Thymus (tissue), 14 donors: ENCODE results near the gene DKKL1. TPM values are rescaled to one million over a fixed set of nuclear protein-coding genes. Genes with fewer than 3 reads are reported as not detected.
A peak's percentile ranks its signal among the peaks of the same experiment; 100 is the strongest.
"Not testable (repeated sequence)": the region's sequence is repeated elsewhere in the genome, so short reads cannot be mapped to it uniquely, and the experiment has no call there.

Source experiments
- DNase-seq, 9 donors: peaks; one replicate each; pipeline ENCODE4 v3.0.0-alpha.2; 2013; ENCODE audit warnings: low spot score in 9 of 9, low read depth in 6 of 9, missing footprints in 1 of 9
- H3K27ac ChIP-seq, 2 donors: one replicate each; pipeline ENCODE4 v1.5.1; 2013; ENCODE audit warnings: control low read depth in 1 of 2, low read depth in 1 of 2, low read length in 1 of 2, mild to moderate bottlenecking in 1 of 2, moderate library complexity in 1 of 2
- H3K27me3 ChIP-seq, 2 donors: one replicate each; pipeline ENCODE4 v1.5.1; 2013; ENCODE audit warnings: low read length in 1 of 2; ENCODE audit not compliant: control insufficient read depth in 2 of 2, insufficient read depth in 1 of 2
- H3K36me3 ChIP-seq, 2 donors: one replicate each; pipeline ENCODE4 v1.5.1; 2013; ENCODE audit warnings: low read length in 1 of 2, mild to moderate bottlenecking in 1 of 2, moderate library complexity in 1 of 2; ENCODE audit not compliant: control insufficient read depth in 2 of 2, insufficient read depth in 2 of 2
- H3K4me1 ChIP-seq, 2 donors: one replicate each; pipeline ENCODE4 v1.5.1; 2013; ENCODE audit warnings: low read length in 2 of 2; ENCODE audit not compliant: control insufficient read depth in 2 of 2, insufficient read depth in 2 of 2
- H3K4me3 ChIP-seq, 2 donors: one replicate each; pipeline ENCODE4 v1.5.1; 2013; ENCODE audit warnings: low read length in 2 of 2, control low read depth in 1 of 2, mild to moderate bottlenecking in 1 of 2
- H3K9me3 ChIP-seq, 2 donors: one replicate each; pipeline ENCODE4 v1.5.1; 2013; ENCODE audit warnings: low read length in 1 of 2, mild to moderate bottlenecking in 1 of 2; ENCODE audit not compliant: control insufficient read depth in 2 of 2, insufficient read depth in 1 of 2
- WGBS: extraction: QIAGEN DNeasy Blood & Tissue Kit; methylation state at CpG from one replicate; pipeline ENCODE4 v1.1.7; 2013; 5-methylcytosine and 5-hydroxymethylcytosine counted together
- long read RNA-seq, 10 donors: transcript quantifications; one replicate each; lab custom pipeline, GENCODE V29; 2026
- polyA plus RNA-seq: library from polyadenylated mRNA; stranded (reverse); fragments of 200-250 nt; gene quantifications from one replicate; pipeline ENCODE4 v1.2.3, GENCODE V29; 2013
- total RNA-seq: library from RNA; stranded (reverse); fragments of 120-200 nt; gene quantifications from one replicate; pipeline ENCODE4 v1.2.4, GENCODE V29; 2013
- donor health status: healthy.

DKKL1 gene
- 0.14 TPM for total RNA-seq
- polyA plus RNA-seq, result 0.21 TPM
- long read RNA-seq, donor 1, result 0 reads
- long read RNA-seq, donor 2, result 0 reads
- long read RNA-seq, donor 3, result 0 reads
- long read RNA-seq, donor 4, result 0 reads
- long read RNA-seq, donor 5, result 0 reads
- long read RNA-seq, donor 6, result 0 reads
- long read RNA-seq, donor 7, result 0 reads
- long read RNA-seq, donor 8, result 0 reads
- long read RNA-seq, donor 9, result 0 reads
- long read RNA-seq, donor 10, result 0 reads

DNA sequence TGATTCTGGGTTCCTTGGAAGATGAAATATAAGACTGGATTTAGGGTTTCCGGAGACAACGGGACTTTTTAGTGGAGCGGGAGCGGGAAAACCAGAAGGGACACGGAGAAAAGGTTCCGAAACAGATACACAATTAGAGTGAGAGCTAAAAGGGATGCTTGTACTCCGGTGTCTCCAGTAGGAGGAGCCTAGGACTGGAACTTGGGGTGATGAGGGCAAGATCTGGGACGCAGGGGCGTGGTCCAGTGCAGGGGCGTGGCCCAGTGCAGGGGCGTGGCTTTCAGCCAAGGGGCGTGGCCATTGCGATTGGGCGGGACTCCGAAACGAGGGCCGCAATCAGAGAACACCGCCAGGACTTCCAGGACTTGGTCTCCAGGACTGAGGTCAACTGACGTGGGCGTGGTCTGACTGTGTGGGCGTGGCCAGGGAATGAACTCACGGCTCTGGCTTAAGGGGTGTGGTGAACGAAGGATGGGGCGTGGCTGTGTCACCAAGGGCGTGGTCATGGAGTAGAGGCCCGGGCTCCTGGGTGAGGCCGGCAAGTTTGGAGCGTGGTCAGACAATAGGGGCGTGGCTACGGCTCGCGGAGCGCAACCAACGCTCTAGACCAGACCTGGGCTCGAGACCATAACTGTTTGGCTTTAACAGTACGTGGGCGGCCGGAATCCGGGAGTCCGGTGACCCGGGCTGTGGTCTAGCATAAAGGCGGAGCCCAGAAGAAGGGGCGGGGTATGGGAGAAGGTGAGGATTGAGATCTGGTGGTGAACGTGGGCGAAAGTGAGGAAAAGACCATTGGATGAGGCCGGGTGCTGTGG is at the start of gene DKKL1:
DKKL1 (plus strand) TSS at position 610 of the 815 bp plus-strand sequence; CDS start at position 732, 122 bp downstream.
- 5% methylated on average over 46 of the region's 46 CpGs for WGBS
- H3K4me3 ChIP-seq, result no peak within 1 kb of the TSS
- DNase-seq, result peak in 3 of 9 donors; percentile 17 to 36 (median 24)
- H3K27me3 ChIP-seq, result peaks cover 41 to 80% of the 10 kb centered on the region in 2 donors
- peaks cover 0 to 19% of the 10 kb centered on the region in 2 donors for H3K4me1 ChIP-seq
- H3K9me3 ChIP-seq, result peaks cover 4 to 8% of the 10 kb centered on the region in 2 donors
- no peaks in the 10 kb centered on the region for H3K36me3 ChIP-seq
- peak within 1 kb of the TSS in 1 of 2 donors; percentile 33 for H3K27ac ChIP-seq

GRCh38 chr19:49315111-49315510 is 48.6 kb upstream of the DKKL1 start:
- DNase-seq, result no peak
- H3K4me1 ChIP-seq, result no peaks in the 10 kb centered on the region
- peaks cover 0 to 7% of the 10 kb centered on the region in 2 donors for H3K36me3 ChIP-seq
- 90% methylated on average over 1 of the region's 1 CpG for WGBS
- H3K27ac ChIP-seq, result no peak overlapping the region
- H3K4me3 ChIP-seq, result no peak overlapping the region
- peaks cover 0 to 4% of the 10 kb centered on the region in 2 donors for H3K9me3 ChIP-seq
- no peaks in the 10 kb centered on the region for H3K27me3 ChIP-seq

- no peak overlapping the region for H3K4me3 ChIP-seq
- no peaks in the 10 kb centered on the region for H3K4me1 ChIP-seq
- peaks cover 0 to 4% of the 10 kb centered on the region in 2 donors for H3K9me3 ChIP-seq
- DNase-seq, result no peak
- no peaks in the 10 kb centered on the region for H3K36me3 ChIP-seq
- H3K27me3 ChIP-seq, result no peaks in the 10 kb centered on the region
- H3K27ac ChIP-seq, result no peak overlapping the region
Observed at GRCh38 chr19:49316284-49316683, 47.4 kb upstream of the DKKL1 start.

DNA sequence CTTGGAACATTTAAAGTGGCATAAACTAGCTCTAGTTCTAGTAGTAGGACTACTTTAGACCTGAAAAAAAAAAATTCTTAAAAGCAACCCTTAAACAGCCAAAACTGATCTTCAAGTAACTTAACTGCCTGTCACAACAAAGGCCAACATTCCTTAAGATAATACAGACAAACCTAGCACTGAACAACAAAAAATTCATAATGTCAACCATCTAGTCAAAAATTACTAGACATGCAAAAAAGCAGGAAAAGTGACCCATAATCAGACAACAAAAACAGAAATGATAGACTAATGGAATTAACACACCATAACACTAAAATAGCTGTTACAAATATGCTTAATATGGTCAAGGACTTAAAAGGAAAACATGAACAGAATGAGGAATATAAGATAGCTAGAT is 45.4 kb upstream of the DKKL1 start:
- Histone ChIP-seq H3K27me3 (no peaks in the 10 kb centered on the region), H3K27ac (no peak overlapping the region), H3K9me3 (peaks cover 0 to 4% of the 10 kb centered on the region in 2 donors), H3K4me3 (no peak overlapping the region), H3K36me3 (no peaks in the 10 kb centered on the region), H3K4me1 (no peaks in the 10 kb centered on the region)
- no peak for DNase-seq

GRCh38 chr19:49324801-49325576 is 38.7 kb upstream of the DKKL1 start, which contains the start of gene SLC6A16:
SLC6A16 (minus strand) TSS chr19:49325191; CDS start chr19:49311347, 13,844 bp downstream.
- DNase-seq, result no peak
- H3K27me3 ChIP-seq, result no peaks in the 10 kb centered on the region
- H3K36me3 ChIP-seq, result no peaks in the 10 kb centered on the region
- WGBS, result 97% methylated on average over 38 of the region's 38 CpGs
- H3K4me3 ChIP-seq, result no peak within 1 kb of the TSS
- H3K27ac ChIP-seq, result no peak within 1 kb of the TSS
- no peaks in the 10 kb centered on the region for H3K4me1 ChIP-seq
- no peaks in the 10 kb centered on the region for H3K9me3 ChIP-seq

DNA sequence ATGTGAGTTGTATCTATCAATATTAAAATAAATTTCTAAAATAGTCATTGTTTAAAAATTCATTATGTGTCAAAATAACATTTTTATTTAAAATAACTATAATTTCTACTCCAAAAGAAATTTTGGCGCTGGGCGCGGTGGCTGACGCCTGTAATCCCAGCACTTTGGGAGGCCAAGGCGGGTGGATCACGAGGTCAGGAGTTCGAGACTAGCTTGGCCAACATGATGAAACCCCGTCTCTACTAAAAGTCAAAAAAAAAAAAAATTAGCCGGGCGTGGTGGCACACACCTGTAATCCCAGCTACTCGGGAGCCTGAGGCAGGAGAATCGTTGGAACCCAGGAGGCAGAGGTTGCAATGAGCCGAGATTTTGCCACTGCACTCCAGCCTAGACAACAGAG is 37.9 kb upstream of the DKKL1 start:
- not testable (repeated sequence) for H3K4me3 ChIP-seq, H3K9me3 ChIP-seq, DNase-seq, H3K36me3 ChIP-seq, H3K27me3 ChIP-seq, H3K27ac ChIP-seq, H3K4me1 ChIP-seq
- WGBS, result 97% methylated on average over 13 of the region's 13 CpGs

GRCh38 chr19:49326165-49326704 is 37.4 kb upstream of the DKKL1 start:
- Histone ChIP-seq H3K9me3 (no peaks in the 10 kb centered on the region), H3K4me3 (no peak overlapping the region), H3K27me3 (no peaks in the 10 kb centered on the region), H3K4me1 (peaks cover 0 to 1% of the 10 kb centered on the region in 2 donors), H3K36me3 (no peaks in the 10 kb centered on the region), H3K27ac (no peak overlapping the region)
- WGBS, result 97% methylated on average over 3 of the region's 3 CpGs
- no peak for DNase-seq

- H3K4me3 ChIP-seq, result no peak overlapping the region
- DNase-seq, result peak in 1 of 9 donors; percentile 44
- 62% methylated on average over 2 of the region's 2 CpGs for WGBS
- H3K36me3 ChIP-seq, result no peaks in the 10 kb centered on the region
- no peaks in the 10 kb centered on the region for H3K27me3 ChIP-seq
- no peak overlapping the region for H3K27ac ChIP-seq
- H3K9me3 ChIP-seq, result no peaks in the 10 kb centered on the region
- peaks cover 0 to 17% of the 10 kb centered on the region in 2 donors for H3K4me1 ChIP-seq
Observed at GRCh38 chr19:49327878-49328544, 35.7 kb upstream of the DKKL1 start.
